Natural killer cell (primary cell): ENCODE data around the gene ESYT2. TPM values are rescaled to one million over a fixed set of nuclear protein-coding genes. Genes with fewer than 3 reads are reported as not detected.

ENCODE experiments used
- ATAC-seq, 3 donors: fragments of 150-1000 bp in 2 of 3; fragments of 200-7000 bp in 1 of 3; cut with Tn5 transposase; 1 replicate in 1 of 3; 2 replicates in 2 of 3; pipeline ENCODE4 v1.10.0; 2021; ENCODE audit warnings: mild to moderate bottlenecking in 2 of 3, moderate library complexity in 2 of 3
- DNase-seq, 2 donors: peaks; one replicate each; pipeline versions ENCODE4 v3.0.0 to v3.0.0-alpha.2; 2013 to 2021; ENCODE audit warnings: mixed read lengths in 1 of 2
- H3K27ac ChIP-seq: one replicate; pipeline ENCODE4 v1.5.1; 2013; ENCODE audit warnings: mild to moderate bottlenecking, low read length
- H3K27me3 ChIP-seq: one replicate; pipeline ENCODE4 v1.6.1; 2013; ENCODE audit warnings: low read length; ENCODE audit not compliant: control insufficient read depth, insufficient read depth
- H3K36me3 ChIP-seq: one replicate; pipeline ENCODE4 v1.6.1; 2013; ENCODE audit warnings: low read length; ENCODE audit not compliant: control insufficient read depth, insufficient read depth
- H3K4me1 ChIP-seq: one replicate; pipeline ENCODE4 v1.6.1; 2013; ENCODE audit warnings: low read length; ENCODE audit not compliant: control insufficient read depth, insufficient read depth
- H3K4me3 ChIP-seq: one replicate; pipeline ENCODE4 v1.5.1; 2013; ENCODE audit warnings: low read length
- H3K9me3 ChIP-seq: one replicate; pipeline ENCODE4 v1.6.1; 2013; ENCODE audit warnings: low read length; ENCODE audit not compliant: control insufficient read depth, insufficient read depth
- H3K27ac Mint-ChIP-seq, 2 donors: one replicate each; pipeline ENCODE4 v1.8.0; 2022; ENCODE audit warnings: mild to moderate bottlenecking in 2 of 2, mixed read lengths in 2 of 2, moderate library complexity in 1 of 2
- H3K27me3 Mint-ChIP-seq, 2 donors: one replicate each; pipeline ENCODE4 v1.8.0; 2022; ENCODE audit warnings: low read depth in 2 of 2, mixed read lengths in 2 of 2
- H3K36me3 Mint-ChIP-seq: one replicate; pipeline ENCODE4 v1.8.0; 2022; ENCODE audit warnings: mixed read lengths
- H3K4me1 Mint-ChIP-seq, 2 donors: one replicate each; pipeline ENCODE4 v1.8.0; 2022; ENCODE audit warnings: mixed read lengths in 2 of 2
- H3K4me3 Mint-ChIP-seq: one replicate; pipeline ENCODE4 v1.8.0; 2022; ENCODE audit warnings: mild to moderate bottlenecking, moderate library complexity, mixed read lengths
- H3K9me3 Mint-ChIP-seq, 2 donors: one replicate each; pipeline ENCODE4 v1.8.0; 2022; ENCODE audit warnings: mixed read lengths in 2 of 2
- WGBS: methylation state at CpG from one replicate; pipeline ENCODE4 v1.1.7; 2013; ENCODE audit warnings: missing lambda C conversion rate; ENCODE audit not compliant: insufficient coverage; 5-methylcytosine and 5-hydroxymethylcytosine counted together
- intact Hi-C: fragments of 100-400 bp; cut with micrococcal nuclease; formaldehyde crosslinking; loops from one replicate; pipeline ENCODE4 v1.14.2; 2022
- total RNA-seq, 4 donors: library from RNA; stranded (reverse); fragments of 120-200 nt in 1 of 4; gene quantifications; one replicate each; pipeline versions ENCODE4 v1.2.3 to v1.2.4, GENCODE V29; 2013 to 2022
- TF ChIP-seq, protein P1 (sequence below): fragments of 200-600 bp; IDR thresholded peaks from one replicate; pipeline ENCODE4 v1.8.0; 2022; ENCODE audit warnings: antibody characterized with exemption

The ESYT2 gene
- total RNA-seq, 3 donors from 2014 or later (not counting 1 experiment from before 2014, with no cell fraction given): 137 to 163 (median 160) TPM

DNA sequence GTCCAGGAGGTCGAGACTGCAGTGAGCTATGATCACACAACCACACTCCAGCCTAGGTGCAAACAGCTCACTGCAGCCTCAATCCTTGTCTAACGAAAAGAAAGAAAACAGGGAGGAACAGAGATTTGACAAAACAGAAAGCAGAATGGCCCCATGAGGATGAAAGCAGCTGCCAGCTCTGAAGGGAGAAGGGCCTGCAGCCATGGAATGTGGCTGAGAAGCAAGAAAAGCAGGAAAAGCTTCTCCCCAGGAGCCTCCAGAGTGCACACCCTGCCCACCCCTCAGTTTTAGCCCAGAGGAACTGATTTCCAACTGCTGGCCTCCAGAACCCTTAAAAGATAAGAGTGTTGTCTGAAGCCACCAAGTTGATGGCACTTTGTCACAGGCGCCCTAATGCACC, 13.0 kb downstream of the ESYT2 start:
- no peak overlapping the region for H3K4me3 ChIP-seq
- no peaks in the 10 kb centered on the region for H3K27me3 ChIP-seq
- H3K4me1 ChIP-seq: peaks cover 61% of the 10 kb centered on the region
- H3K9me3 Mint-ChIP-seq: no peaks in the 10 kb centered on the region
- intact Hi-C loops: loop anchor here (5.0 kb wide), 2 partner anchors 46 to 381 kb away; no protein-coding TSS in a partner anchor
- WGBS: 54% methylated on average over 3 of the region's 3 CpGs
- H3K27ac Mint-ChIP-seq: peak overlapping the region; percentile 95 to 99
- H3K27me3 Mint-ChIP-seq: no peaks in the 10 kb centered on the region
- H3K9me3 ChIP-seq: no peaks in the 10 kb centered on the region
- H3K27ac ChIP-seq: peak overlapping the region; percentile 56
- TF ChIP-seq, protein P1, sequence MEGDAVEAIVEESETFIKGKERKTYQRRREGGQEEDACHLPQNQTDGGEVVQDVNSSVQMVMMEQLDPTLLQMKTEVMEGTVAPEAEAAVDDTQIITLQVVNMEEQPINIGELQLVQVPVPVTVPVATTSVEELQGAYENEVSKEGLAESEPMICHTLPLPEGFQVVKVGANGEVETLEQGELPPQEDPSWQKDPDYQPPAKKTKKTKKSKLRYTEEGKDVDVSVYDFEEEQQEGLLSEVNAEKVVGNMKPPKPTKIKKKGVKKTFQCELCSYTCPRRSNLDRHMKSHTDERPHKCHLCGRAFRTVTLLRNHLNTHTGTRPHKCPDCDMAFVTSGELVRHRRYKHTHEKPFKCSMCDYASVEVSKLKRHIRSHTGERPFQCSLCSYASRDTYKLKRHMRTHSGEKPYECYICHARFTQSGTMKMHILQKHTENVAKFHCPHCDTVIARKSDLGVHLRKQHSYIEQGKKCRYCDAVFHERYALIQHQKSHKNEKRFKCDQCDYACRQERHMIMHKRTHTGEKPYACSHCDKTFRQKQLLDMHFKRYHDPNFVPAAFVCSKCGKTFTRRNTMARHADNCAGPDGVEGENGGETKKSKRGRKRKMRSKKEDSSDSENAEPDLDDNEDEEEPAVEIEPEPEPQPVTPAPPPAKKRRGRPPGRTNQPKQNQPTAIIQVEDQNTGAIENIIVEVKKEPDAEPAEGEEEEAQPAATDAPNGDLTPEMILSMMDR: no peak
- H3K4me1 Mint-ChIP-seq: peaks cover 93 to 94% of the 10 kb centered on the region in 2 donors
- ATAC-seq (no peak), DNase-seq (peak in 1 of 2 donors; percentile 17)
- peaks cover 4% of the 10 kb centered on the region for H3K36me3 ChIP-seq
- peaks cover 11% of the 10 kb centered on the region for H3K36me3 Mint-ChIP-seq
- H3K4me3 Mint-ChIP-seq: peak overlapping the region; percentile 75

DNA sequence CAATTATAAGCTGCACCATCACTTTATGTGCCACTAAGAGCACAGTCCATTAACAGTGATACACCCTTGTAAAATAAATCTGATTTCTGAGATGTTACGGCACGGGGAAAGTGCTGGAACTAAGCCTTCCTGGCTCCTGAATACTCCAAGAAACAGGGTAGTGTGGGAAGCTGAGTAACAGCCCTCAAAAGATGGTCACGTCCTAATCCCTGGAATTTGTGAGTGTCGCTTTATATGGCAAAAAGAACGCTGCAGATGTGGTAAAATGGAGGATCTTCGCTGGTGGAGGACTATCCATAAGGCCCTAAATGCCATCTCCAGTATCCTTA, 13.5 kb downstream of the ESYT2 start:
- H3K9me3 ChIP-seq: no peaks in the 10 kb centered on the region
- Mint-ChIP-seq H3K4me1 (peaks cover 93 to 94% of the 10 kb centered on the region in 2 donors), H3K36me3 (peaks cover 11% of the 10 kb centered on the region), H3K9me3 (no peaks in the 10 kb centered on the region), H3K27ac (peak overlapping the region; percentile 95 to 99), H3K27me3 (no peaks in the 10 kb centered on the region), H3K4me3 (peak overlapping the region; percentile 75)
- H3K27ac ChIP-seq: peak overlapping the region; percentile 56
- H3K4me3 ChIP-seq: no peak overlapping the region
- 93% methylated on average over 6 of the region's 6 CpGs for WGBS
- DNase-seq (no peak), ATAC-seq (no peak)
- peaks cover 4% of the 10 kb centered on the region for H3K36me3 ChIP-seq
- TF ChIP-seq, protein P1: no peak
- H3K27me3 ChIP-seq: no peaks in the 10 kb centered on the region
- intact Hi-C loops: loop anchor here (5.0 kb wide), 2 partner anchors 47 to 382 kb away; no protein-coding TSS in a partner anchor
- H3K4me1 ChIP-seq: peaks cover 65% of the 10 kb centered on the region

DNA sequence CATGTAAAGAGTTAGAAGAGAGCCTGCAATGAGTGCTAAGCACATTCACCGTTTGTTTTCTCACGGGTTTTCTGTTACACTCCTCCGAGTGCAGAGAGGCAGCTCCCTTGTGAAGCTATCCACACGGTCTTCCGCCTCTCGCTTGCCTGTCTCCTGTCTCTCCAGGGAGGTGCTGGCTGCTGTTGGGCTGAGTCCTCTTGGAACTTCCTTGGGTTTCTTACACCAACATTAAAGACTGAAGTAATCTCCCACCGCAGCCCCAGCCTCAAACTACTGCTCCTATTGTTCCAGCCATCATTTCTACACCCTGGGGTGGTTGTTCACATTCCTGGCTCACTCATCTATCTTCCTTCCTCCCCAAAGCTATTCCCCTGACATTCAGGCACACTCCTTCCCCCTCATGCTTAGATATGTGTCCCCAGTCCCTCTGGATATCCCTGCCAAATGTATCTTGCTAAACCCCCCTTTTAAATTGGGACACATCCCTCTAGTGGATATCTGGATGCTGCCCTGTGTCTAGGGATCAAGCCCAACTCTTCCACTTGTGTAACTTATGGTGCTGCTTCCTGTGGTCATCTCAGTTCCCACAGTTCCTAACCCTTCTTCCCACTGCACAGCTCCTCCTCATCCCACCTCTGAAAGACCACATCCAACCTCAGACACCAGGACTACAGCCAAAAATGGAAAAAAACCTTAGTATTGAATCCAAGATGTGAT, 14.1 kb downstream of the ESYT2 start:
- peak overlapping the region; percentile 75 for H3K4me3 Mint-ChIP-seq
- H3K4me3 ChIP-seq: no peak overlapping the region
- DNase-seq: no peak
- intact Hi-C loops: loop anchor here (5.0 kb wide), 2 partner anchors 47 to 382 kb away; no protein-coding TSS in a partner anchor
- peaks cover 66% of the 10 kb centered on the region for H3K4me1 ChIP-seq
- no peaks in the 10 kb centered on the region for H3K9me3 ChIP-seq
- peaks cover 11% of the 10 kb centered on the region for H3K36me3 Mint-ChIP-seq
- peaks cover 97% of the 10 kb centered on the region in 2 donors for H3K4me1 Mint-ChIP-seq
- H3K9me3 Mint-ChIP-seq: no peaks in the 10 kb centered on the region
- 68% methylated on average over 7 of the region's 7 CpGs for WGBS
- peak overlapping the region; percentile 95 to 99 for H3K27ac Mint-ChIP-seq
- TF ChIP-seq, protein P1: no peak
- no peaks in the 10 kb centered on the region for H3K27me3 Mint-ChIP-seq
- H3K27me3 ChIP-seq: no peaks in the 10 kb centered on the region
- peak overlapping the region; percentile 56 for H3K27ac ChIP-seq
- H3K36me3 ChIP-seq: peaks cover 4% of the 10 kb centered on the region
- peak in 2 of 3 donors; percentile 1 to 5 for ATAC-seq
